Stimulated activated CD4-positive, alpha-beta T cell treated with anti-CD3 and anti-CD28 coated beads, Interleukin-1b, Interleukin-23, amount 100 ng/mL, for 48 hours (primary cell): ENCODE results near the gene SKIC8.

ENCODE experiments used
- DNase-seq: peaks from one replicate; pipeline ENCODE4 v3.0.0-alpha.2; 2020

The SKIC8 gene

GRCh38 chr15:78291052-78291451, 8.4 kb downstream of the SKIC8 start:
- DNase-seq: no peak

- no peak for DNase-seq
Measured at GRCh38 chr15:78290222-78290621, 9.2 kb downstream of the SKIC8 start.

- no peak for DNase-seq
Measured at GRCh38 chr15:78284758-78285157, 14.7 kb downstream of the SKIC8 start.

GRCh38 chr15:78282324-78282723, 17.1 kb downstream of the SKIC8 start:
- DNase-seq: no peak

- no peak for DNase-seq
Measured at GRCh38 chr15:78280319-78281072, 18.9 kb downstream of the SKIC8 start.

- DNase-seq: no peak
Measured at GRCh38 chr15:78276064-78276943, 23.1 kb downstream of the SKIC8 start.

GRCh38 chr15:78274994-78275393, 24.4 kb downstream of the SKIC8 start:
- DNase-seq: no peak

GRCh38 chr15:78272776-78273175, 26.6 kb downstream of the SKIC8 start:
- no peak for DNase-seq

GRCh38 chr15:78272316-78272715, 27.1 kb downstream of the SKIC8 start:
- no peak for DNase-seq

GRCh38 chr15:78266806-78267205, 32.6 kb downstream of the SKIC8 start:
- no peak for DNase-seq

- DNase-seq: no peak
Measured at GRCh38 chr15:78266229-78266628, 33.2 kb downstream of the SKIC8 start.

- DNase-seq: no peak
Measured at GRCh38 chr15:78265752-78266224, 33.6 kb downstream of the SKIC8 start.

GRCh38 chr15:78265137-78265460, 34.3 kb downstream of the SKIC8 start:
- DNase-seq: no peak

GRCh38 chr15:78264304-78265136, 34.9 kb downstream of the SKIC8 start, which contains the start of gene DNAJA4:
TSS of gene DNAJA4 (plus strand) at chr15:78264562. CDS start at chr15:78264764, 202 bp downstream.
- DNase-seq: peak; percentile 52

GRCh38 chr15:78263907-78264303, 35.5 kb downstream of the SKIC8 start:
- no peak for DNase-seq

- DNase-seq: no peak
Measured at GRCh38 chr15:78263351-78263781, 36.0 kb downstream of the SKIC8 start.

GRCh38 chr15:78261062-78261461, 38.3 kb downstream of the SKIC8 start:
- no peak for DNase-seq

GRCh38 chr15:78260489-78260888, 38.9 kb downstream of the SKIC8 start:
- DNase-seq: no peak

- no peak for DNase-seq
Measured at GRCh38 chr15:78259232-78259631, 40.2 kb downstream of the SKIC8 start.

GRCh38 chr15:78257681-78258080, 41.7 kb downstream of the SKIC8 start:
- DNase-seq: no peak

- no peak for DNase-seq
Measured at GRCh38 chr15:78256044-78256437, 43.4 kb downstream of the SKIC8 start.

GRCh38 chr15:78255421-78256043, 43.9 kb downstream of the SKIC8 start:
- no peak for DNase-seq

- no peak for DNase-seq
Measured at GRCh38 chr15:78251136-78251535, 48.3 kb downstream of the SKIC8 start.
